GM18505 (cell line): Measurements from ENCODE around the gene DRC1.

Source experiments
- ATAC-seq: cut with Tn5 transposase; IDR thresholded peaks from one replicate; pipeline ENCODE4 v1.9.1; 2021; ENCODE audit not compliant: unreplicated experiment
- POLR2A ChIP-seq: IDR thresholded peaks from 4 replicates; pipeline ENCODE4 v1.6.1; 2011; ENCODE audit warnings: borderline replicate concordance; ENCODE audit not compliant: insufficient read depth, insufficient read length; ENCODE audit errors: extremely low read depth

Gene DRC1

DNA sequence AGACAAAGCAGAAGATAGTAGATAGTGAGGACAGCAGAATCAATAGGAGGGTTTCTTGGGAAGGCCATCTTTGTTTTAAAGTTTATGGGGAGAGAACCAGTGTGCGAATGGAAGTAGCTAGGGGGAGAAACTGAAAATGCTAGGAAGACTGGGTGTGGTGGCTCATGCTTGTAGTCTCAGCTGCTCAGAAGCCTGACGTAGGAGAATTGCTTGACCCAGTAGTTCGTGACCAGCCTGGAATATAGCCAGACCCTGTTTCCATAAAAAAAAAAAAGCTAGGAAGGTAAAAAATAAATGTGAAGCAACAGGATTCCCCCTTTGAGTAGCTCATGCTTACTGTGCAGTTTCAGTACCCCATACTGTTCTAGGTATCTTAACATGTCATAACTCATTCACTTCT, 19.2 kb upstream of the DRC1 start:
- no peak for ATAC-seq
- no peak for TF ChIP-seq POLR2A

DNA sequence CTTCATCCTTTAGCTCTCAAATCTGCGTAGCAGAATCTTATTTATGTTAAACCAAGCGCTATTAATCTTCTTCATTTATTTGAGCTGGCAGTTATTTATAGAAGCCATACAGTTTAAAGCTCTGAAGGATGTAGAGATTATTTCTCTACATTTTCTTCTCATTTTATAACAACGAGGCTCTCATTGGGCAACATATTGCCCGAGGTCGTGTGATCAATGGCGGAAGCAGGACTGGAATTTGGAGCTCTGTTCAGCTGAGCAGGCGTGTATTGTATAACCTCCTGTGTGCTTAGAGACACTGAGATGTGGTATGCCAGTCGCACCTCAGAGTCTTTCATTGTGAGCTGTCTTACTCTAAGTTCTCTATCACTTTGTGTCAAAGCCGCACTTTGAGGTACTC, 17.5 kb upstream of the DRC1 start:
- no peak for ATAC-seq

DNA sequence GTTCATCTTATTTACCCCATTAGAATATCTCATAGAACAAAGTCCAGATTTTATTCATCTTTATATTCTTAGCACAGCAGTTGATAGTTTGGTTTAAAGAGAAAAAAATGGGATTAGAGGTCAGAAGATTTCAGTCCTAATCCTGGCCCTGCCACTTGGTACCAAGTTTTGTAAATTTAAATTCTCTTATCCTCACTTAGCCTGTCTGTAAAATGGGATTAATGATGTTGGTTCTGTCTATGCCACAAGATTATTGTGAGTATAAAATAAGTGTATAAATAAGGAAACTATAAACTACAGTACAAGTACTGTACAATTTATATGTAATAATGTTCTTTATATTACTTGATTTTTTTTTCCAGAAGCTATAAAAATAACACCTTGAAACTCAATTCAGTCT, 17.1 kb upstream of the DRC1 start:
- no peak for TF ChIP-seq POLR2A
- ATAC-seq = no peak

More for the DNA sequence above, 17.5 kb upstream of the DRC1 start:
- TF ChIP-seq POLR2A = no peak

DNA sequence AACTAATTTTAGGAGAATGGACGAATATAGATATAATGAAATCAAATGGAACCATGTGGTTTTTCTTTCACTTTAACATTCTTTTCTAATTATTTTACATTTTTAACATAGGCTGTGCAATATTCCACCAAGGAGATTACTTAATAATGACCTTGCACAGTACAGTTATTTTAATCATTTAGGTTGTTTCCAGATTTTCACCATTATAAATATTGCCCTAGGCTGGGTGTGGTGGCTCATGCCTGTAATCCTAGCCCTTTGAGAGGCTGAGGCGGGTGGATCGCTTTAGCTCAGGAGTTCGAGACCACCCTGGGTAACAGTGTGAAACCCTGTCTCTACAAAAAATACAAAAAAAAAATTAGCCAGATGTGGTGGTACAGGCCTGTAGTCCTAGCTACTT, 14.5 kb upstream of the DRC1 start:
- no peak for ATAC-seq
- no peak for TF ChIP-seq POLR2A

DNA sequence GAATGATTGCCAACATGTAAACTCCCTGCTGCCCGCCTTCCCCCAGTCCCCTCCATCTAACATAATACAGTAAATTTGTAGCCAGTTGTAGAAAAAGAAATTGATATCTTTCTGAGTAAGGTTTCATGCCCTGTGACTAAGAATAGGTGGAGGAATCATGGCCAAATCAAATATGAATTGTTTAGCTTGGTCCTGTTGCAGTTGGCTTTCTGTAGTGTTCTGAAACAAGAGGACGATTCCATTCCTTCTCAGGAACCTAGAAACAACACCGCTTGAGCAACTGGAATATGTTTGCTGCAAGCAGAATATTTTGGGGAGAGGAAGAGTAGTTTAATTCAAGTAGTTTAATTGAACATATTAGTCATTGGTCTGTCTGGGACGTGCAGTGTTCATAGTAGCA, 7.0 kb upstream of the DRC1 start:
- no peak for TF ChIP-seq POLR2A
- no peak for ATAC-seq

DNA sequence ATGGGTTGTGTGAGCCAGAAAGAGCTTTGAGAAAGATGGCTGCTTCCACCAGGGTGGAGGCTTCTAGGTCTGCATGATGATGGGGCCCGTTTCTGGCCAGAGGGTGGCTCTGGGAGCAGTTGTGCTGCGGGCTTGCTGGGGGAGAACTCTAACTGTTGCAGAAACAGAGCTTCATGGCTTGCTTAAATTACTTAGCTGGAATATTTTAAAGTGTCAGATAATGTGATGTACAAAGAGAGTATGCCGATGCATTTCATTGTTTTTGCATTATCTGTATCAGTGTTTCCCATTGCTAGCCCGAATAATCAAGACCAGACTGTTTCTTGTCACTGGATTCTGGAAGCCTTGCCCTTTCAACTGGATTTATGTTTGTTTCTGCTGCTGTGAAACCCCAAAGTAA, 6.3 kb upstream of the DRC1 start:
- TF ChIP-seq POLR2A = no peak
- ATAC-seq = no peak

DNA sequence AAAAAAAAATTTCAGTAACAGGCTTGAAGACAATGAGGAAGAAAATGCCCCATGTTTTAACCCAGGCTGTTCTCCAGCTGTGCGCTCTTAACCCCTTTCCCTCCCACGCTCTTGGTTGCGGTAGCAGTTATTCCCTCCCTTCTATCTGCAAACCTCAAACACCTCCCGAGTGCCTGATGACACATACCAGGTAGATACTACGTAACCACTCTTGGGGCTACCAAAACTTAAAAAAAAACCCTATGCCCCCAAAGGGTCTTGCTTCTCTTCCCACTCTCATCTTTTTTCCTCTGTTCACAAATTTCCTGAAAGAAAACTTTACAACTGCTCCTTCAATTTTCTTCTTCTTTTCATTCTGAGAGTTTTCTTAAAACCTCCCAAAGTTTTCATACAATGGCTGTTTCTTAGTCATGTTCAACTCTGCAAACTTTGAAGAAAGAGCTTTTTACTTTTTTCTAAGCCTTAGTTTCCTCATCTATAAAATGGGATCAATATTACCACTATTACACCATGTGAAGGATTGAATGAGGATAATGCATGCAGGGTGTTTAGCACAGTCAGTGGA, 4.9 kb upstream of the DRC1 start:
- no peak for ATAC-seq
- TF ChIP-seq POLR2A = no peak

DNA sequence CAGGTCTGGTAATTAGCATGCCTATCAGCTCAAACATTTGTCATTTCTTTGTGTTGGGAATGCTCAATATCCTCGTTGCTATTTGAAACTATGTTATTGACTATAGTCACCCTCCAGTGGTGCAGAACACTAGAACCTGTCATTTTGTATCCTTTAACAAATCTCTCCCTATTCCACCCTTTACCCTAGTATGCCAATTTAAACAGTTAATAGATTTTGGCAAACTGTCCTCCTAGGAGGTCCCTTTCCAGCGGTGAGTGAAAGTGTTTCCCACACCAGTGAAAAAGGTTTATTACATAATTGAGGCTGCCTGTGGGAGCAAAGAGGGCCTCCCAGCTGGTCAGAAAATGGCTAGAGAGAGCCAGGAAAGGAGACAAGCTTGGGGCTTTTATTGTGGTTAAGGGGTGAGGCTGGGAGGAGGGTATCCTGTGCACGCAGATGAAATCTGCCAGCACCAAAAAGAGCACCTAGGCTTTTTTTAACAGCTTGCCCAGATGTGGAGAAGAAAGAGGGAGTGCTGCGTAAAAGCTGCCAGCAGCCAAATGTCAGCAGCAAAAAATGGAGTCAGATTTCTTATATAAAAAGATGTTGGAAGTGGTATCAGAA, 1.8 kb upstream of the DRC1 start:
- no peak for TF ChIP-seq POLR2A
- no peak for ATAC-seq

DNA sequence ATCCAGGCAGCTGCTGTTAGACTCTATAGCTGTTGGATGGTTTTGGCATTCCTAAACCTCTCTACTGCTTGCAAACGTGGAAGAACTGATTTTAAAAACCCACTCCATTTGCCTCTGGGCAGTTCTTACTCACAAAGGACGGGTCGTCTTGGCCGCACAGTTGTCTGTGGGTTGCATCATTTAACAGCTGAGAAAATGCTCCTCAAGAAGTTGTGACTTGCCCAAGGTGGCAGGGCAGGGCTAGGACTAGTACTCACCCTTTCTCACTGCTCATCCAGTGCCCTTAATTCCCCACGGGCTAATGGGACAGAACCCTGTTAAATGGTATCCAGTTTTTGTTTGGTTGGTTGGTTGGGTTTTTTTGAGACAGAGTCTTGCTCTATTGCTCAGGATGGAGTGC, 997 bp upstream of the DRC1 start:
- no peak for TF ChIP-seq POLR2A
- no peak for ATAC-seq

DNA sequence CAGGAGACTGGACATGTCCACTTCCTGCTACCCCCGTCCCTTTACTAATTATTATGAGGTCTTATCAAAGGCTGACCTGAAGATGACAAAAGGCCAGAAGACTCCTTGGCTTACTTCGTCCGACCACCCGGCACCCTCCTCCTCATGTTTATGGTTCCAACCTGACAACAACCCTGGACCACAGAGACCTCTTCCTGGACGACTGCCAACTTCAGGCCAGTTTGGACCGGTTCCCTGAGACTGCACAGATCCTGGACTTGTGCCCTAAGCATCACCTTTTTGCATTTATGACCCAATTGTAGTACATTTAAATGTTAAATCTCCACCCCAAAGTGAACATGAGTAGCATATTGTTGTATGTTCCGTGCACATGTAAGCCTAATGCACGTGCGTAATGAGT, 5.8 kb downstream of the DRC1 start:
- TF ChIP-seq POLR2A = no peak
- no peak for ATAC-seq

DNA sequence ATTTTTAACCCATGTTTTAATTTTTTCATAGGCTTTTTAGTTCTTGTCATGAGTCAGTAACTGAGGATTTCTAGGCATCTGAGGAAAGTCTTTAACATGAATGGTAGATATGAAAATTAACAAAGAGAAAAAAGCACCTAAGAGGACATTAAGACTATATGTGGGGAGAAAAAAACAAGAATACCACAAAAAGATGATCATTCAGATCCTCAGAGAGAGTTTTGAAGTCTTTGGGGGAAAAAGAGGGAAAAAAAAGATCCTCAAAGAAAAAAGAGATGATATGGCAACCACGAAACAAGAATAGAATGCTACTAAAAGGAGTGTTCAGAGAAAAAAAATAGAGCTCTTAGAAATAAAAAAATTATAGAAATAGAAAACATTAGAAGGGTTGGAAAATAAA, 8.1 kb downstream of the DRC1 start:
- TF ChIP-seq POLR2A = no peak
- no peak for ATAC-seq

DNA sequence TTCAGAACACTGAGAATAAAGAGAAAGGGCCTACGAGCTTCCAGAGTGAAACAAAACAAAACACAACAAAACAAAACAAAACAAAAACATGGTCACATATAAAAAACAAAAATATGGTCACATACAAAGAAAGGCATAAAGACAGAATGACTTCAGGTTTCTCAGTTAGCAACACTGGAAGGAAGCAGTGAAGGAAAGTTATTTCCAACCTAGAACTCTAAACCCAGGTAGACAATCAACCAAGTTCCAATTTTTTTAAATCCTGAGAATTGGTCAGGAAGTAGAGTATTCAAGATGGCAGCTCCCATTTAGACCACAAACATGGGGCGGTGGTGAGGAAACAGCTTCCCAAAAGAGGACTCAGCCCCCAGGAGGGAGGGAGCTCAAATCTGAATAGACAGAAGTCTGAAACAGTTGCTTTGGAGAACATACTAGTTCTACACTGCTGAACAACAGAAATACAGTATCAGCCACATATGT, 9.1 kb downstream of the DRC1 start:
- no peak for ATAC-seq
- no peak for TF ChIP-seq POLR2A

DNA sequence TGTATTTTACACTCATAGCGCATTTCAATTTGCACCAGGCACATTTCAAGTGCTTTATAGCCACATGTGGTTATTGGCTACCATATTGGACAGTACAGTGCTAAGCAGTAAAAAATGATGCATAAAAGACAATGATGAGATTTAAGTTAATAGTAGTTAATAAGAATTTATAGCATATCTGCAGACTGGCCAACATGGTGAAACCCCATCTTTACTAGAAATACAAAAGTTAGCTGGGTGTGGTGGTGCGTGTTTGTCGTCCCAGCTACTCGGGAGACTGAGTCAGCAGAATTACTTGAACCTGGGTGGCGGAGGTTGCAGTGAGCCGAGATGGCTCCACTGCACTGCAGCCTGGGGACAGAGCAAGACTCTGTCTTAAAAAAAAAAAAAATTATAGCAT, 9.7 kb downstream of the DRC1 start:
- no peak for TF ChIP-seq POLR2A
- no peak for ATAC-seq

DNA sequence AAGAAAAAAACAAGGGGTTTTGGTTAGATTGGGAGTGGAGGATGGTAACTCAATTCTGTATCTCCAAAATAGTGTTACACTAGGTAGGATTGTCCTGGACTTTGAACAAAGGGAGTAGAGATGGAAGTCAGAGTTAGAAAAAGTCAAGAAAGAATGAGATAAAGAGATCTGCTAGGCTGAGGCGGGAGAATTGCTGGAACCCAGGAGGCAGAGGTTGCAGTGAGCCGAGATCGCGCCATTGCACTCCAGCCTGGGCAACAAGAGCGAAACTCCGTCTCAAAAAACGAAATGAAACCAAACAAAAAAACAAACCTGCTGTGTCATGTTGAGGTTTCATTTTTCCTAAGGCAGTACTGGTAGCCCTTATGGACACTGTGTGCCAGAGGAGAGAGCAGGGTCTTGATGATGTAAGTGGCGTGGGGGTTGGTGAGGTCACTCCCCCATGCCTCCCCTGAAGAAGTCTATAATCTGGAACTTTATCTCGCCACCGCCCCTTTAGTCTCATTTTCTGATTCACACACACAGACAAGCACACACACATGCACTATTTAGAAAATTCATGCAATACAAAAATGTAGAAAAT, 10.5 kb downstream of the DRC1 start:
- TF ChIP-seq POLR2A = no peak
- no peak for ATAC-seq
